Measurements from ENCODE around the gene KIF21A. TPM values are rescaled to one million over a fixed set of nuclear protein-coding genes. Genes with fewer than 3 reads are reported as not detected.

KIF21A gene
- total RNA-seq, 1 experiment from 2014 or later, result 29.1 TPM

DNA sequence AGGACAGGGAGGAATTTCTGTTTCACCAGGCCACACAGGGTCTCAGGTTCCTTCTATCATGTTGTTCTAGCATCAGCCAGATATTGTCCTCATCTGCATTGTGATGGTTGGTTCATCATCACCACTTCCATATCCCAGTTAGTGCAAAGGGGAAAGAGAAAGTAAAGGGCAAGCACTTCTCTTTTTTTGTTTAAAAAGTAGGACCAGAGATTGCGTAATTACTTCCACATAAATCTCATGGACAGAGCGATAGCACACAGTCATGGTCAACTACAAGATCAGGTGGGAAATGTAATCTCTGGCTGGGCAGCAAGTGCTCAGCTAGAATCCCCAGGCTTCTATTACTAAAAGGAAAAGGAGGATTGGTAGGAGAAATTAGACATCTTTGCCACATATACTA lies 155.1 kb downstream of the KIF21A start:
- DNase-seq (ENCODE audit: low read depth, low spot score), result no peak
- H2AFZ ChIP-seq (ENCODE audit: low read depth, low read length, poor library complexity, severe bottlenecking), result no peak overlapping the region
- no peaks in the 10 kb centered on the region for H3K79me2 ChIP-seq (ENCODE audit: insufficient read depth, low read length)
- no peak for TF ChIP-seq POLR2AphosphoS5 (IDR thresholded peaks at IDR 0.05; ENCODE audit: low read depth, low read length)
- TF ChIP-seq, protein P1, sequence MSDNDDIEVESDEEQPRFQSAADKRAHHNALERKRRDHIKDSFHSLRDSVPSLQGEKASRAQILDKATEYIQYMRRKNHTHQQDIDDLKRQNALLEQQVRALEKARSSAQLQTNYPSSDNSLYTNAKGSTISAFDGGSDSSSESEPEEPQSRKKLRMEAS (IDR thresholded peaks at IDR 0.05), result no peak
- no peak for TF ChIP-seq SRF (IDR thresholded peaks at IDR 0.05; ENCODE audit: low read depth)
- no peak for TF ChIP-seq ZNF274 (IDR thresholded peaks at IDR 0.05; ENCODE audit: low read depth, low read length)
- H3K4me3 ChIP-seq (replicated peaks in 1 of 2; ENCODE audit: low read depth in 1 of 2, low read length in 2 of 2), result no peak overlapping the region
- no TSS peak for BruUV-seq (replicated peaks)
- ChIA-PET RAD21 (ENCODE audit: low non-redundant PET in 1 of 2, low total read pairs in 2 of 2, uncharacterized antibody in 2 of 2, unreplicated experiment in 2 of 2) (no interaction called here), CTCF (no interaction called here), POLR2A (no interaction called here)
- no peak overlapping the region for H3K27ac ChIP-seq (ENCODE audit: low read depth, low read length)
- intact Hi-C loops (cut with micrococcal nuclease), result no loop called here
- no peak overlapping the region for H3K4me2 ChIP-seq (ENCODE audit: low read length)
- H3K4me1 ChIP-seq (ENCODE audit: control insufficient read depth in 1 of 2, insufficient read depth in 2 of 2, low read length in 2 of 2), result no peaks in the 10 kb centered on the region
- no peaks in the 10 kb centered on the region for H3K36me3 ChIP-seq (ENCODE audit: control insufficient read depth in 1 of 2, insufficient read depth in 2 of 2, low read length in 2 of 2)
- no peaks in the 10 kb centered on the region for H3K9me3 ChIP-seq (ENCODE audit: control insufficient read depth in 1 of 2, insufficient read depth in 1 of 2, low read depth in 1 of 2, low read length in 2 of 2)
- no peaks in the 10 kb centered on the region for H3K27me3 ChIP-seq (ENCODE audit: insufficient read depth, low read length)
- ATAC-seq, result no peak
- no peaks in the 10 kb centered on the region for H3K9me2 ChIP-seq (ENCODE audit: insufficient read depth)
- H4K20me1 ChIP-seq (ENCODE audit: insufficient read depth), result no peaks in the 10 kb centered on the region
- no peak overlapping the region for H3K9ac ChIP-seq (ENCODE audit: low read length)

DNA sequence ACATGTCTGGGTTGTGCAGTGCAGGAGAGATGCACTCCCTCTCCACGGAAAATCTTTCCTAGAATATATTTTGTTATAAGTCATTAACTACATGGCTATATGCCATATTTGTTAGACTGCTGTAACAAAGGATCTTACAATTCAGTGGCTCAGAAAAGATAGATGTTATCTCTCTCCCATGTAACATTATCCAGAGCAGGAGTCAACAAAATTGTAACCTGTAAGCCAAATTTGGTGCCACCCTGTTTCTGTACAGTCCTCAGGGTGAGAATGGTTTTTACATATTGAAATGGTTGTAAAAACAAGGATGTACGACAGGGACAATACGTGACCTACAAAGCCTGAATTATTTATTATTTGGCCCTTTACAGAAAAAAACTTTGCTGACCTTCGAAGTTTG lies 155.5 kb downstream of the KIF21A start:
- BruUV-seq (replicated peaks), result no TSS peak
- ChIA-PET RAD21 (ENCODE audit: low non-redundant PET in 1 of 2, low total read pairs in 2 of 2, uncharacterized antibody in 2 of 2, unreplicated experiment in 2 of 2) (no interaction called here), POLR2A (no interaction called here), CTCF (interaction anchor here (1.0 kb wide), 1 partner anchor 14 kb away, joined by 3 read pairs; no protein-coding TSS in a partner anchor)
- Histone ChIP-seq H2AFZ (ENCODE audit: low read depth, low read length, poor library complexity, severe bottlenecking) (no peak overlapping the region), H3K9me3 (ENCODE audit: control insufficient read depth in 1 of 2, insufficient read depth in 1 of 2, low read depth in 1 of 2, low read length in 2 of 2) (no peaks in the 10 kb centered on the region), H4K20me1 (ENCODE audit: insufficient read depth) (no peaks in the 10 kb centered on the region), H3K4me1 (ENCODE audit: control insufficient read depth in 1 of 2, insufficient read depth in 2 of 2, low read length in 2 of 2) (no peaks in the 10 kb centered on the region), H3K79me2 (ENCODE audit: insufficient read depth, low read length) (no peaks in the 10 kb centered on the region), H3K4me3 (replicated peaks in 1 of 2; ENCODE audit: low read depth in 1 of 2, low read length in 2 of 2) (no peak overlapping the region), H3K36me3 (ENCODE audit: control insufficient read depth in 1 of 2, insufficient read depth in 2 of 2, low read length in 2 of 2) (no peaks in the 10 kb centered on the region), H3K9ac (ENCODE audit: low read length) (no peak overlapping the region), H3K27ac (ENCODE audit: low read depth, low read length) (no peak overlapping the region), H3K9me2 (ENCODE audit: insufficient read depth) (no peaks in the 10 kb centered on the region), H3K27me3 (ENCODE audit: insufficient read depth, low read length) (no peaks in the 10 kb centered on the region), H3K4me2 (ENCODE audit: low read length) (no peak overlapping the region)
- ATAC-seq (no peak), DNase-seq (ENCODE audit: low read depth, low spot score) (no peak)
- no peak for TF ChIP-seq YY1 (IDR thresholded peaks at IDR 0.05; ENCODE audit: extremely low read depth, insufficient replicate concordance, low read depth, low read length)
- TF ChIP-seq, protein P2, sequence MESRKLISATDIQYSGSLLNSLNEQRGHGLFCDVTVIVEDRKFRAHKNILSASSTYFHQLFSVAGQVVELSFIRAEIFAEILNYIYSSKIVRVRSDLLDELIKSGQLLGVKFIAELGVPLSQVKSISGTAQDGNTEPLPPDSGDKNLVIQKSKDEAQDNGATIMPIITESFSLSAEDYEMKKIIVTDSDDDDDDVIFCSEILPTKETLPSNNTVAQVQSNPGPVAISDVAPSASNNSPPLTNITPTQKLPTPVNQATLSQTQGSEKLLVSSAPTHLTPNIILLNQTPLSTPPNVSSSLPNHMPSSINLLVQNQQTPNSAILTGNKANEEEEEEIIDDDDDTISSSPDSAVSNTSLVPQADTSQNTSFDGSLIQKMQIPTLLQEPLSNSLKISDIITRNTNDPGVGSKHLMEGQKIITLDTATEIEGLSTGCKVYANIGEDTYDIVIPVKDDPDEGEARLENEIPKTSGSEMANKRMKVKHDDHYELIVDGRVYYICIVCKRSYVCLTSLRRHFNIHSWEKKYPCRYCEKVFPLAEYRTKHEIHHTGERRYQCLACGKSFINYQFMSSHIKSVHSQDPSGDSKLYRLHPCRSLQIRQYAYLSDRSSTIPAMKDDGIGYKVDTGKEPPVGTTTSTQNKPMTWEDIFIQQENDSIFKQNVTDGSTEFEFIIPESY (IDR thresholded peaks at IDR 0.05; ENCODE audit: extremely low read depth, insufficient replicate concordance, low read length), result no peak
- TF ChIP-seq FOSL1 (IDR thresholded peaks at IDR 0.05; ENCODE audit: low read depth), result no peak
- TF ChIP-seq, protein P3, sequence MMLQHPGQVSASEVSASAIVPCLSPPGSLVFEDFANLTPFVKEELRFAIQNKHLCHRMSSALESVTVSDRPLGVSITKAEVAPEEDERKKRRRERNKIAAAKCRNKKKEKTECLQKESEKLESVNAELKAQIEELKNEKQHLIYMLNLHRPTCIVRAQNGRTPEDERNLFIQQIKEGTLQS (IDR thresholded peaks at IDR 0.05), result no peak
- no peak for TF ChIP-seq ZFX (IDR thresholded peaks at IDR 0.05)
- TF ChIP-seq ELF1 (IDR thresholded peaks at IDR 0.05; ENCODE audit: borderline replicate concordance, low read depth), result no peak
- intact Hi-C loops (cut with micrococcal nuclease), result no loop called here

Data from HCT116 (cell line).